GM12872 (cell line): ENCODE measurements around the gene CCDC28A.

Source experiments
- CTCF ChIP-seq: IDR thresholded peaks from 3 replicates; pipeline ENCODE4 v1.5.1; 2011; ENCODE audit warnings: low read depth, mild to moderate bottlenecking, low read length, moderate library complexity; ENCODE audit not compliant: insufficient read depth

The CCDC28A gene

GRCh38 chr6:138809677-138810076 lies 36.1 kb downstream of the CCDC28A start:
- no peak for TF ChIP-seq CTCF

GRCh38 chr6:138811866-138812265 lies 38.3 kb downstream of the CCDC28A start:
- no peak for TF ChIP-seq CTCF

GRCh38 chr6:138814179-138814834 lies 40.7 kb downstream of the CCDC28A start:
- TF ChIP-seq CTCF, result no peak

GRCh38 chr6:138815221-138815620 lies 41.7 kb downstream of the CCDC28A start:
- TF ChIP-seq CTCF, result no peak

- peak; percentile 74 for TF ChIP-seq CTCF
These were observed 42.4 kb downstream of the CCDC28A start for GRCh38 chr6:138815797-138816528.

GRCh38 chr6:138817799-138818198 lies 44.2 kb downstream of the CCDC28A start:
- TF ChIP-seq CTCF, result no peak

- no peak for TF ChIP-seq CTCF
These were observed 45.1 kb downstream of the CCDC28A start for GRCh38 chr6:138818496-138819194.
